ENCODE results near the gene SLFNL1. TPM values are rescaled to one million over a fixed set of nuclear protein-coding genes. Genes with fewer than 3 reads are reported as not detected.

SLFNL1 gene
- polyA plus RNA-seq, 4 donors, result 0.36 to 1.1 (median 0.42) TPM

GRCh38 chr1:40966417-40966816 lies 55.1 kb downstream of the SLFNL1 start:
- DNase-seq (ENCODE audit: low read depth in 4 of 4, low spot score in 3 of 4), result no peak

Other genes with a start within 250 kb of the SLFNL1 start
- gene KCNQ4, start 237.9 kb downstream of the SLFNL1 start, polyA plus RNA-seq (ENCODE audit: insufficient read length in 4 of 4), result 1 to 10 TPM; 1.3 to 2.9 (median 1.7) TPM
- 1 to 10 TPM; 2.6 to 6.3 (median 3.8) TPM for gene CITED4, start 159.4 kb downstream of the SLFNL1 start, polyA plus RNA-seq (ENCODE audit: insufficient read length in 4 of 4)
- 10 to 100 TPM; 26.2 to 36.3 (median 29.5) TPM for gene CTPS1, start 42.0 kb downstream of the SLFNL1 start, polyA plus RNA-seq (ENCODE audit: insufficient read length in 4 of 4)
- gene SCMH1, start 220.6 kb upstream of the SLFNL1 start, polyA plus RNA-seq (ENCODE audit: insufficient read length in 4 of 4), result 10 to 100 TPM; 36.5 to 51.5 (median 40.9) TPM